Lung (tissue), 12 donors: ENCODE measurements around the gene MKLN1. TPM values are rescaled to one million over a fixed set of nuclear protein-coding genes. Genes with fewer than 3 reads are reported as not detected.

ENCODE experiments used
- ATAC-seq: fragments of 200-7000 bp; cut with Tn5 transposase; one replicate; pipeline ENCODE4 v1.9.1; 2020; ENCODE audit warnings: moderate number of reproducible peaks; ENCODE audit not compliant: insufficient read depth, low FRiP score
- DNase-seq, 3 donors: peaks; one replicate each; pipeline ENCODE4 v3.0.0-alpha.2; 2013 to 2017
- H3K27ac ChIP-seq, 2 donors: one replicate each; pipeline ENCODE4 v1.5.1; 2013; ENCODE audit warnings: mild to moderate bottlenecking in 2 of 2, moderate library complexity in 2 of 2, control low read depth in 1 of 2, inconsistent platforms in 1 of 2, low read depth in 1 of 2, low read length in 1 of 2
- H3K27me3 ChIP-seq, 3 donors: one replicate each; pipeline ENCODE4 v1.5.1; 2013; ENCODE audit warnings: low read length in 2 of 3; ENCODE audit not compliant: control insufficient read depth in 3 of 3, insufficient read depth in 3 of 3
- H3K36me3 ChIP-seq, 4 donors: one replicate each; pipeline ENCODE4 v1.5.1; 2013; ENCODE audit warnings: low read length in 4 of 4, mild to moderate bottlenecking in 1 of 4, moderate library complexity in 1 of 4; ENCODE audit not compliant: control insufficient read depth in 4 of 4, insufficient read depth in 4 of 4
- H3K4me1 ChIP-seq, 5 donors: one replicate each; pipeline ENCODE4 v1.5.1; 2013; ENCODE audit warnings: low read length in 5 of 5, mild to moderate bottlenecking in 2 of 5, moderate library complexity in 1 of 5; ENCODE audit not compliant: control insufficient read depth in 5 of 5, insufficient read depth in 5 of 5
- H3K4me3 ChIP-seq: one replicate; pipeline ENCODE4 v1.5.1; 2013; ENCODE audit warnings: mild to moderate bottlenecking, control low read depth, moderate library complexity
- H3K9ac ChIP-seq, 2 donors: one replicate each; pipeline ENCODE4 v1.5.1; 2013; ENCODE audit warnings: low read length in 2 of 2, control low read depth in 1 of 2; ENCODE audit not compliant: insufficient read depth in 1 of 2
- H3K9me3 ChIP-seq, 4 donors: one replicate each; pipeline ENCODE4 v1.5.1; 2013; ENCODE audit warnings: low read length in 3 of 4, mild to moderate bottlenecking in 1 of 4, moderate library complexity in 1 of 4; ENCODE audit not compliant: control insufficient read depth in 4 of 4, insufficient read depth in 3 of 4
- CTCF ChIP-seq: IDR thresholded peaks from 2 replicates; pipeline ENCODE4 v1.5.1; 2012; ENCODE audit warnings: mild to moderate bottlenecking; ENCODE audit errors: control extremely low read depth, extremely low read depth
- WGBS, 2 donors: extraction: QIAGEN DNeasy Blood & Tissue Kit; methylation state at CpG; one replicate each; pipeline ENCODE4 v1.1.7; 2013; 5-methylcytosine and 5-hydroxymethylcytosine counted together
- polyA plus RNA-seq, 2 donors: library from polyadenylated mRNA; stranded (reverse); fragments of 200-250 nt; gene quantifications; one replicate each; pipeline ENCODE4 v1.2.1, GENCODE V29; 2013
- total RNA-seq, 2 donors: library from RNA; depleted of rRNA in 1 of 2; stranded (reverse); fragments of >200 nt in 1 of 2; gene quantifications; one replicate each; pipeline ENCODE4 v1.2.1, GENCODE V29; 2014 to 2021
- donor health status: control.
- donor health status: control.
- donor health status: Bipolar disorder and iron deficiency.
- donor health status: healthy.
- donor health status: DM: yes; HTN: yes; CAD: no.

The MKLN1 gene
- total and polyA plus RNA-seq, 4 donors = 11.6 to 135 (median 27.4) TPM

DNA sequence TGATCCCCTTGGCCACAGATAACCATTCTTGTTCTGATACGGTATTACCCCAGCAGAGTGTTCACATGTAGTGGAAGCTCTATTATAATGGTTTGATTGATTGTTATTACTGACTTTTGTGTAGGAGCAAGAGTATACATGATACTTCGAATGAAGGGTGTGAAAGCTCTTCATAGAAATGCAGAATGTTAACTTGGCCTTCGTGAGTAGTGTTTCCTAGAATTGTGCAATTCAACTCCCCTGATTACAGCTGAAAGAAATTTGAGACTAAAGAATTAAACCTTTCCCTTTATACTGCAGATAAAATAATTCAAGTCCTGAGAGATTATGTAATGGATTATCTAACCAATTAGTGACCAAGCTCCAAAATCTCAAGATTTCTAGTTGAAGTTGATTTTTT, 38.2 kb downstream of the MKLN1 start:
- no peak overlapping the region for H3K9ac ChIP-seq
- H3K9me3 ChIP-seq = peaks cover 0 to 3% (median 0%) of the 10 kb centered on the region in 4 donors
- no peak for ATAC-seq
- TF ChIP-seq CTCF = no peak
- peaks cover 0 to 26% (median 0%) of the 10 kb centered on the region in 5 donors for H3K4me1 ChIP-seq
- no peaks in the 10 kb centered on the region for H3K27me3 ChIP-seq
- H3K36me3 ChIP-seq = no peaks in the 10 kb centered on the region
- peak in 2 of 3 donors; percentile 22 to 47 for DNase-seq
- no peak overlapping the region for H3K27ac ChIP-seq
- 32 to 44% methylated on average over 3 of the region's 3 CpGs for WGBS, 2 donors
- H3K4me3 ChIP-seq = no peak overlapping the region

DNA sequence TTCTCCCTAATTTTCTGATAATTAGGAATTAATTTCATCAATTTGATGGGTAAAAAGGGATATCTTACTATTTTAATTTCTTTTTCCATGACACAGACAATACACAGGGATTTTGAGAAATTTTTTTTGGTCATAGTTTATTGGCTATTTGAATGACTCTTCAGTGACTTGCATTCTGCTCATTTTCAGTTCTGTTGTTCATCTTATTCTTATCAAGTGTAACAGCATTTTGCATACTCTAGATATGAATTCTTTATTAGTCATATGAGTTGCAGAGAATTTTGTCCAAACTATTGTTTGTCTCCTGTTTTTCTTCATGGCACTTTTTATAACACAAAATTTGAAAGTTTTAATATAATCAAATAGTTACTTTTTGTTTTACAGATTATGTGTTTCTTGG, 41.7 kb downstream of the MKLN1 start:
- Histone ChIP-seq H3K36me3 (no peaks in the 10 kb centered on the region), H3K4me1 (peaks cover 0 to 24% (median 2%) of the 10 kb centered on the region in 5 donors), H3K27me3 (no peaks in the 10 kb centered on the region), H3K9me3 (peaks cover 0 to 3% (median 0%) of the 10 kb centered on the region in 4 donors), H3K27ac (no peak overlapping the region), H3K9ac (no peak overlapping the region), H3K4me3 (no peak overlapping the region)
- ATAC-seq = no peak
- no peak for DNase-seq
- no peak for TF ChIP-seq CTCF

- no peak overlapping the region for H3K27ac ChIP-seq
- H3K4me3 ChIP-seq = no peak overlapping the region
- H3K27me3 ChIP-seq = no peaks in the 10 kb centered on the region
- H3K9ac ChIP-seq = no peak overlapping the region
- TF ChIP-seq CTCF = no peak
- whole genome bisulfite sequencing, 2 donors = 44 to 52% methylated on average over 1 of the region's 1 CpG
- H3K36me3 ChIP-seq = no peaks in the 10 kb centered on the region
- DNase-seq (no peak), ATAC-seq (no peak)
- no peaks in the 10 kb centered on the region for H3K9me3 ChIP-seq
- H3K4me1 ChIP-seq = peaks cover 0 to 25% (median 2%) of the 10 kb centered on the region in 5 donors
These were observed 42.9 kb downstream of the MKLN1 start for GRCh38 chr7:131370523-131370968.

DNA sequence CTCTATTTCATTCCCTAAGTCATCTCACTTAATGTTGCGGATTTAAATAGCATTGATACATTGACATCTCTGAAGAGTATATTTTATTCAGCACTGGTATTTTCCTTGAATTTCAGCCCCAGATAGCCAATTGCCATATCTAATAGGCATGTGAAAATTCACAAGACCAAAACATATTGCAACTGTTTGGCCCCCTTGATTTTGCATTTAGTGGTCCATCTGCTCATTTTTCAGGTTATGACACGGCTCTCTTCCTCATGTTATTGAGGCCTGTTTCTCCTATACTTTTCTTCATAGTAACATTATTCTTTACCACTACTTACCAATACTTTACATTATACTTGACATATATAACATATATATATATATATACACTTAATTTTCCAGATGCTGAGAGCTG, 43.7 kb downstream of the MKLN1 start:
- WGBS, 2 donors = 95 to 98% methylated on average over 2 of the region's 2 CpGs
- no peaks in the 10 kb centered on the region for H3K9me3 ChIP-seq
- TF ChIP-seq CTCF = no peak
- no peak overlapping the region for H3K9ac ChIP-seq
- no peak overlapping the region for H3K4me3 ChIP-seq
- no peaks in the 10 kb centered on the region for H3K27me3 ChIP-seq
- H3K27ac ChIP-seq = no peak overlapping the region
- peaks cover 0 to 20% (median 0%) of the 10 kb centered on the region in 5 donors for H3K4me1 ChIP-seq
- DNase-seq (no peak), ATAC-seq (no peak)
- no peaks in the 10 kb centered on the region for H3K36me3 ChIP-seq
